Muscle layer of duodenum (tissue), 2 donors: ENCODE data around the gene EXOC6B.

Experiments used
- H3K27ac ChIP-seq: one replicate; pipeline ENCODE4 v1.7.0; 2013; ENCODE audit warnings: mild to moderate bottlenecking, low read length
- H3K27me3 ChIP-seq: one replicate; pipeline ENCODE4 v1.7.0; 2013; ENCODE audit warnings: low read depth, mild to moderate bottlenecking, control low read depth, low read length
- H3K36me3 ChIP-seq, 2 donors: one replicate each; pipeline ENCODE4 v1.7.0; 2013; ENCODE audit warnings: low read length in 2 of 2, control low read depth in 1 of 2, mild to moderate bottlenecking in 1 of 2; ENCODE audit not compliant: insufficient read depth in 2 of 2, control insufficient read depth in 1 of 2
- H3K4me1 ChIP-seq, 2 donors: one replicate each; pipeline ENCODE4 v1.7.0; 2013; ENCODE audit warnings: low read length in 2 of 2, mild to moderate bottlenecking in 2 of 2, control low read depth in 1 of 2, moderate library complexity in 1 of 2; ENCODE audit not compliant: insufficient read depth in 2 of 2, control insufficient read depth in 1 of 2
- H3K4me3 ChIP-seq, 2 donors: one replicate each; pipeline ENCODE4 v1.7.0; 2013; ENCODE audit warnings: low read length in 2 of 2, low read depth in 1 of 2, mild to moderate bottlenecking in 1 of 2
- H3K9me3 ChIP-seq, 2 donors: one replicate each; pipeline ENCODE4 v1.7.0; 2013; ENCODE audit warnings: low read length in 2 of 2, control low read depth in 1 of 2, mild to moderate bottlenecking in 1 of 2; ENCODE audit not compliant: control insufficient read depth in 1 of 2
- donor health status: healthy.

EXOC6B gene

GRCh38 chr2:72127401-72128058, 698.3 kb downstream of the EXOC6B start:
- no peaks in the 10 kb centered on the region for H3K36me3 ChIP-seq
- H3K9me3 ChIP-seq = peaks cover 0 to 2% of the 10 kb centered on the region in 2 donors
- H3K27me3 ChIP-seq = no peaks in the 10 kb centered on the region
- no peaks in the 10 kb centered on the region for H3K4me1 ChIP-seq
- no peak overlapping the region for H3K4me3 ChIP-seq
- no peak overlapping the region for H3K27ac ChIP-seq

GRCh38 chr2:72126186-72127100, 699.4 kb downstream of the EXOC6B start:
- Histone ChIP-seq H3K9me3 (peaks cover 0 to 7% of the 10 kb centered on the region in 2 donors), H3K27ac (no peak overlapping the region), H3K4me3 (no peak overlapping the region), H3K36me3 (no peaks in the 10 kb centered on the region), H3K4me1 (no peaks in the 10 kb centered on the region), H3K27me3 (no peaks in the 10 kb centered on the region)
